PC-9 (cell line): ENCODE data around the gene PAX8. TPM values are rescaled to one million over a fixed set of nuclear protein-coding genes. Genes with fewer than 3 reads are reported as not detected.
"Not testable (repeated sequence)": the region's sequence is repeated elsewhere in the genome, so short reads cannot be mapped to it uniquely, and the experiment has no call there.

ENCODE experiments used
- Bru-seq: library from RNA; stranded (reverse); fragments of 400-500 nt; gene quantifications from one replicate; lab custom pipeline; 2021; lab: Mats Ljungman, UMichigan
- BruChase-seq, 2 experiments: library from RNA; stranded (reverse); fragments of 400-500 nt; gene quantifications; one replicate each; lab custom pipeline; 2021; lab: Mats Ljungman, UMichigan
- BruUV-seq: library from RNA; stranded (reverse); fragments of 400-500 nt; replicated peaks from 2 replicates; lab custom pipeline; 2021; lab: Mats Ljungman, UMichigan
- CTCF ChIA-PET: fragments of 300-600 bp; sonication (Branson Sonifier 250); formaldehyde crosslinking; loops from one replicate; lab custom pipeline; 2022; ENCODE audit warnings: antibody characterized with exemption; lab: Charles Lee
- POLR2A ChIA-PET: fragments of 300-600 bp; sonication (Branson Sonifier 250); formaldehyde crosslinking; loops from one replicate; lab custom pipeline; 2022; ENCODE audit warnings: antibody characterized with exemption; ENCODE audit not compliant: unreplicated experiment; lab: Charles Lee
- DNase-seq, 2 experiments: peaks; one replicate each; pipeline versions ENCODE4 v3.0.0 to v3.0.0-alpha.2; 2015 to 2022; ENCODE audit warnings: mixed read lengths in 1 of 2
- H2AFZ ChIP-seq: fragments of 200-600 bp; sonication (generic); 2 replicates; pipeline ENCODE4 v1.8.1; 2017; ENCODE audit warnings: antibody characterized with exemption
- H3F3A ChIP-seq: fragments of 200-600 bp; sonication (generic); 2 replicates; pipeline ENCODE4 v1.8.1; 2017; ENCODE audit warnings: antibody characterized with exemption, mild to moderate bottlenecking, low read depth; ENCODE audit not compliant: insufficient read depth
- H3K27ac ChIP-seq: fragments of 200-600 bp; sonication (generic); 2 replicates; pipeline ENCODE4 v1.6.1; 2016; ENCODE audit warnings: mixed run types
- H3K27me3 ChIP-seq: fragments of 200-600 bp; sonication (generic); 2 replicates; pipeline ENCODE4 v1.6.1; 2016; ENCODE audit warnings: low read depth, mixed run types; ENCODE audit not compliant: insufficient read depth
- H3K36me3 ChIP-seq: fragments of 200-600 bp; sonication (generic); 2 replicates; pipeline ENCODE4 v1.6.1; 2016; ENCODE audit warnings: low read depth, mixed run types
- H3K4me1 ChIP-seq: fragments of 200-600 bp; sonication (generic); replicated peaks from 2 replicates; pipeline ENCODE4 v1.6.1; 2016; ENCODE audit warnings: mixed run types; ENCODE audit not compliant: insufficient read depth
- H3K4me2 ChIP-seq: fragments of 200-600 bp; sonication (generic); 2 replicates; pipeline ENCODE4 v1.6.1; 2017; ENCODE audit warnings: mixed run types
- H3K4me3 ChIP-seq: fragments of 200-600 bp; sonication (generic); 2 replicates; pipeline ENCODE4 v1.6.1; 2016; ENCODE audit warnings: mixed run types
- H3K79me2 ChIP-seq: fragments of 200-600 bp; sonication (generic); 2 replicates; pipeline ENCODE4 v1.6.1; 2017; ENCODE audit warnings: low read depth, mixed run types
- H3K9me2 ChIP-seq: fragments of 200-600 bp; sonication (generic); 2 replicates; pipeline ENCODE4 v1.8.1; 2017; ENCODE audit warnings: mild to moderate bottlenecking; ENCODE audit not compliant: insufficient read depth
- H3K9me3 ChIP-seq: fragments of 200-600 bp; sonication (generic); 2 replicates; pipeline ENCODE4 v1.8.1; 2016; ENCODE audit warnings: low read depth; ENCODE audit not compliant: insufficient read depth
- H4K20me1 ChIP-seq: fragments of 200-600 bp; sonication (generic); 2 replicates; pipeline ENCODE4 v1.8.1; 2017; ENCODE audit not compliant: insufficient read depth
- CTCF ChIP-seq: fragments of 200-600 bp; sonication (generic); conservative IDR thresholded peaks from 2 replicates; pipeline ENCODE4 v1.6.1; 2017; ENCODE audit warnings: mixed run types, antibody characterized with exemption, mild to moderate bottlenecking, moderate library complexity
- EZH2 ChIP-seq: fragments of 200-600 bp; sonication (generic); IDR thresholded peaks from 2 replicates; pipeline ENCODE4 v1.8.0; 2017; ENCODE audit warnings: antibody characterized with exemption, low read depth
- intact Hi-C: fragments of 100-400 bp; cut with micrococcal nuclease; formaldehyde crosslinking; loops from one replicate; pipeline ENCODE4 v1.10.0; 2022; ENCODE audit not compliant: unreplicated experiment
- long read RNA-seq: library from polyadenylated mRNA; stranded (forward); transcript quantifications from one replicate; pipeline ENCODE4 v2.0.0, GENCODE V29; 2022
- total RNA-seq: library from RNA; stranded (reverse); gene quantifications from 2 replicates; pipeline ENCODE4 v1.2.3, GENCODE V29; 2021

Gene PAX8
- total RNA-seq (5.8 and 6.4 TPM in 2 replicates), Bru-seq, nascent RNA (percentile 34 among the genes with signal in this experiment), BruChase-seq, experiment 1, labeled RNA remaining after a 2-hour chase (percentile 46 among the genes with signal in this experiment), BruChase-seq, experiment 2, labeled RNA remaining after a 6-hour chase (percentile 48 among the genes with signal in this experiment)
- long read RNA-seq, partial matches to known transcripts, result 9 of 45 reads
- long read RNA-seq, other reads (novel, unspliced or antisense), result 36 of 45 reads

- peaks cover 28% of the 10 kb centered on the region for H3F3A ChIP-seq
- no peak for DNase-seq
- no peak within 1 kb of the TSS for H3K4me2 ChIP-seq
- intact Hi-C loops, result no loop called here
- H3K9me2 ChIP-seq, result no peaks in the 10 kb centered on the region
- H3K27me3 ChIP-seq, result no peaks in the 10 kb centered on the region
- CTCF ChIA-PET, result no interaction called here
- no peak within 1 kb of the TSS for H3K27ac ChIP-seq
- BruUV-seq, result no TSS peak
- H3K79me2 ChIP-seq, result no peaks in the 10 kb centered on the region
- H2AFZ ChIP-seq, result no peak within 1 kb of the TSS
- H3K4me3 ChIP-seq, result no peak within 1 kb of the TSS
- POLR2A ChIA-PET, result no interaction called here
- H3K9me3 ChIP-seq, result no peaks in the 10 kb centered on the region
- no peaks in the 10 kb centered on the region for H4K20me1 ChIP-seq
- peaks cover 25% of the 10 kb centered on the region for H3K4me1 ChIP-seq
- no peaks in the 10 kb centered on the region for H3K36me3 ChIP-seq
- no peak for TF ChIP-seq CTCF
- TF ChIP-seq EZH2, result no peak
Measured at GRCh38 chr2:113278742-113279139, at the start of gene PAX8. TSS of gene PAX8 (minus strand) at chr2:113278921. CDS start at chr2:113278394, 527 bp downstream.

GRCh38 chr2:113328043-113328442 is 49.3 kb upstream of the PAX8 start:
- DNase-seq, result no peak
- ChIA-PET POLR2A (no interaction called here), CTCF (no interaction called here)
- Histone ChIP-seq H3K4me3 (no peak overlapping the region), H3K9me3 (no peaks in the 10 kb centered on the region), H3K27me3 (no peaks in the 10 kb centered on the region), H3K4me2 (no peak overlapping the region), H4K20me1 (no peaks in the 10 kb centered on the region), H3K27ac (no peak overlapping the region), H3K36me3 (no peaks in the 10 kb centered on the region), H3K4me1 (peaks cover 45% of the 10 kb centered on the region), H3K9me2 (no peaks in the 10 kb centered on the region), H3F3A (peaks cover 28% of the 10 kb centered on the region), H2AFZ (no peak overlapping the region), H3K79me2 (peaks cover 6% of the 10 kb centered on the region; the same call in 1 of the 2 replicates)
- no TSS peak for BruUV-seq
- intact Hi-C loops, result no loop called here
- TF ChIP-seq CTCF, result no peak
- no peak for TF ChIP-seq EZH2

DNA sequence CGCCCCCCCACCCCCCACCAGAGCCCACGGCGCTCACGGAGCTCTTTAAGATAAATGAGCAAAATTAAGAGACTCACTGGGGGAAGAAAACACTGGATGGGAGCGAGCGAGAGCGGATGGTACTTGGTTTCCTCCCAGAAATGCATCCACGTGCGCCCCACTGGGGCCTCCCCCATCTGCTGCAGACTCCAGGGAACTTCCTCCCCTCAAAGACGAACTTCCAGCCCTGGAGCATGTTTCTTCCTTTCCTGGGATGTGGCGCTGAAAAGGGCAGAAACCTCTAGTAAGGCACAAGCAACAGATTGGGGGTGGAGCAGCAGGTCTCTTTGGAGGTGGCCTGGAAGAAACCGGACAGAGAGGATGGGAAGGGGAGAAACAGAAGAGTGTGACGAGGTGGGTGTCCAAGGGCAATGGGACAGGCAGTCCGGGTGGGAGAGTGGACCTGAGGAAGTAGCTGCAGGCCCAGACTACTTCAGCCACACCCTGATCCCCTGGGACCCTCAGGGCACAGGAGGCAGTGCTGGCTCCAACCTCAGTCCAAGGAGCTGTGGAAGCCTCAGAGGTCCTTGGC is 46.5 kb upstream of the PAX8 start:
- H3K4me1 ChIP-seq, result peaks cover 35% of the 10 kb centered on the region
- H3K9me3 ChIP-seq, H3K27me3 ChIP-seq, H3K36me3 ChIP-seq, H3K79me2 ChIP-seq, intact Hi-C loops, H3K9me2 ChIP-seq, CTCF ChIA-PET, POLR2A ChIA-PET, H4K20me1 ChIP-seq: not testable (repeated sequence)
- H3K4me2 ChIP-seq, result peak overlapping the region; percentile 74
- 0 out of 2 replicates have a peak overlapping the region, but pooled peaks have one; percentile 10 for H3K27ac ChIP-seq
- DNase-seq, result peak in 1 of 2 experiments; percentile 12
- peak overlapping the region; percentile 70; the same call in 1 of the 2 replicates for H2AFZ ChIP-seq
- H3F3A ChIP-seq, result peaks cover 20% of the 10 kb centered on the region
- TSS peak; percentile 81 for BruUV-seq
- peak overlapping the region; percentile 74 for H3K4me3 ChIP-seq
